ENCODE data around the gene GATAD1.
"Not testable (repeated sequence)": the region's sequence is repeated elsewhere in the genome, so short reads cannot be mapped to it uniquely, and the experiment has no call there.

The GATAD1 gene

DNA sequence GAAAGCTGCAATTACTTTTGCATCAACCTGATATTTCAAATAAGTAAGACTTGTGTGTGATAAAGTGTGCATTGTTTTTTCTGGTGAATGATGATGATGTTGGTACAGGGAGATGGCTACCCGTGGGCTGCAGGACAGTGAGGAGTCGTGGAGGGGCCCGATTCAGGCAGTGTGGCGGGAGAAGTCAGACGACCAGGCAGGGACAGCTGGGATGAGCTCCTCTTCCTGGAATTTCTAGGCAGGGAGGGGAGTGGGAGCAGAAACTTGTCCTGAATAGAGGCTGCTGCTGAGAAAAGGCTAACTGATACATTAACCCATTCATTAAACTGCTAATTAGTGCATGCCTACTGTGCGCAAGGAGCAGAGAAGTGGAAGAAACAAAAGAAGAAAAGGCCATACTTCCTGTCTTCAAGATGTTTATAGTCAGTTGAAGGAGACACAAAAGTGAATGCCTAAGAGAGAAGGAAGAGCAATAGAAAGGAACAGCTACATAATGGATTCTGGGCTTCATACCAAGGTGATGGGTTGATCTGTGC is 9.3 kb upstream of the GATAD1 start:
- DNase-seq: no peak

DNA sequence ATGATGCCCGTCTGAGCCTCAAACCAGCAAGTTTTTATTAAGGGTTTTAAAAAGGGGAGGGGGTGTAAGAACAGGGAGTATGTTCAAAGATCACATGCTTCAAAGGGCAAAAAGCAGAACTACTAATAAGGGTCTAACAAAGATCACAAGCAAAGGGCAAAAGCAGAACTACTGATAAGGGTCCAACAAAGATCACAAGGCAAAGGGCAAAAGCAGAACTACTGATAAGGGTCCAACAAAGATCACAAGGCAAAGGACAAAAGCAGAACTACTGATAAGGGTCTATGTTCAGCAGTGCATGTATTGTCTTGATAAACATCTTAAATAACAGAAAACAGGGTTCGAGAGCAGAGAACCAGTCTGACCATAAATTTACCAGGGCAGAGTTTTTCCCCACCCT is 4.6 kb upstream of the GATAD1 start:
- not testable (repeated sequence) for DNase-seq

DNA sequence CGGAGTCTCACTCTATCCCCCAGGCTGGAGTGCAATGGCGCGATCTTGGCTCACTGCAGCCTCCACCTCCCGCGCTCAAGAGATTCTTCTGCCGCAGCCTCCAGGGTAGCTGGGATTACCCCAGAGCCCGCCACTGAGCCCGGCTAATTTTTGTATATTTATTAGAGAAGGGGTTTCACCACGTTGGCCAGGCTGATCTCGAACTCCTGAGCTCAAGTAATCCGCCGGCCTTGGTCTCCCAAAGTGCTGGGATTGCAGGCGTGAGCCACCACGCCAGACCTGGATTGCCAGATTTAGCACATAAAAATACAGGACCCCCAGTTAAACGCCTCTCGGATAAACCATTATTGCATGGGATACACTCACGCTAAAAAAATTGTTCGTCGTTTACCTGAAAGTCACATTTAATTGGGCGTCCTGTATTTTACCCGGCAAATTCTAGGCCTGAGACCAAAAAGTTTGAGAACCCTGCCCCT is 375 bp upstream of the GATAD1 start:
- DNase-seq: no peak

DNA sequence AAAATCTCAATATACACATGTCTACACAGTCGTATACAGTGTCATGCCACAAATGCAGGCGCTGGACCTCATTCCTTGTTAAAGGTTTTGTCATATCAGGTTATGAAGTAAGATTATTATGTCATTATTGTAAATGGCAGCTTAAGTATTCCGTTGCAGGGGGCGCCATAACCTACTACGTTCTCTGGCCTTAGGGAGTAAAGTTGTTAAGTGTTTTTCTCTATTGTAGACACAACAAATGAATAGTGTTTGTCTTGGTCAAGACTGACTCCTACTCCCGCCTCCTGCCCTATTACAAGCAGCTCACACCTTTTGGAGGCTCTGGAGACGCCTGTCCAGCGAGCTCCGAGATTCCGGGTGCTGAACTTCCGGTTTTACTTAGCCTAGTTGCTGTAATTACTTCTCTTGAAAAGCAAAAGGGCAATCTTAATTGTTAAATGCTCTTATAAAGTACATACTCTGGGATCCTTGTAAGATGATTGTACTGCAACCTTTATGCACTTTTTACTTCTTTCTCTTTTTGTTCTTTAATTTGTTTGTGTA is 994 bp downstream of the GATAD1 start:
- DNase-seq: no peak

DNA sequence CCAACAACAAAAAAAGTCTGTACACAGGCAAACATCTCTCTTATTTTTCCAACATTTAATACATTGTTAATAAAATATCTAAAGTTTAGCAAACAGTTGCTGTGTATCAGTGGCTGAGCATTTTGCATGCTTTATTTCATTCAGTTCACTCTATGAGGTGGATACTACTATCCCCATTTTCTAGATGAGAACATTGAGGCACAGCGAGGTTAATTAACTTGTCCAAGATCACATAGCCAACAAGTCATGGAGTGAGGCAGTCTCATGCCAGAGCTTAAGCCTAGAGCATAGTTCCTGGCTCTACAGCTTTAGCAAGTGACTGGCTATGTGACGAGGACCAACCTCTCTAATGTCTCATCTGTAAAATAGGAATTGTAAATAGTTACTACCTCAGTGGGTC is 4.4 kb downstream of the GATAD1 start:
- no peak for DNase-seq

DNA sequence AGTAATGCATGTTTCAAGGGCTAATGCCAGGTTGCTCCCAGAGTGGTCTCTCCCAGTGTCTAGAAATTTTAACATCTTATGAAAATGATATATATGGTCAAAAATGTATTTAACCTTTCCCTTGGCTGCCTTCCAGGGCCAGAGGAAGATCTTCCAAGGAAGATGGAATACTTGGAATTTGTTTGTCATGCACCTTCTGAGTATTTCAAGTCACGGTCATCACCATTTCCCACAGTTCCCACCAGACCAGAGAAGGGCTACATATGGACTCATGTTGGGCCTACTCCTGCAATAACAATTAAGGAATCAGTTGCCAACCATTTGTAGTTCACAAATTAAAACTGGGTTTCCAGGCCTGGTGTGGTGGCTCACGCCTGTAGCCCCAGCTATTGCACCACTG is 9.0 kb downstream of the GATAD1 start:
- DNase-seq: no peak

DNA sequence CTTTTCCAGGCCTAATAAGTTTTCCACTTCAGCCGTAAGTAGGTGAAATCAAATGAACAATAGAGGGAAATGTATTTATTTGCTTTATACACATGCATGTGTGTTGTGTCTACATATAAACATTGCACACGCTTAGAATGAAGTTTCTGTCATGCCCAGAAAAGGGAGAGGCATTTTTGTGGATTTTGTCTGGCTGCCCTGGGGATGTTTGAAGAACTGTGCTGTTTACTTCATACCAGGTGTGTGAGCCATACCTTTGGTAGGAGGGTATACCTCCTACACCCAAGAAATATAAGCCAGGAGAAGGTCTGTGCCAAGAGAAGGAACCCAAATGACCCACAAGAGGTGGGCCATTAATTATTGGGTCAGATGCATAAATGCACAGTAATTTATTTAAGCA is 12.8 kb downstream of the GATAD1 start:
- DNase-seq: no peak

DNA sequence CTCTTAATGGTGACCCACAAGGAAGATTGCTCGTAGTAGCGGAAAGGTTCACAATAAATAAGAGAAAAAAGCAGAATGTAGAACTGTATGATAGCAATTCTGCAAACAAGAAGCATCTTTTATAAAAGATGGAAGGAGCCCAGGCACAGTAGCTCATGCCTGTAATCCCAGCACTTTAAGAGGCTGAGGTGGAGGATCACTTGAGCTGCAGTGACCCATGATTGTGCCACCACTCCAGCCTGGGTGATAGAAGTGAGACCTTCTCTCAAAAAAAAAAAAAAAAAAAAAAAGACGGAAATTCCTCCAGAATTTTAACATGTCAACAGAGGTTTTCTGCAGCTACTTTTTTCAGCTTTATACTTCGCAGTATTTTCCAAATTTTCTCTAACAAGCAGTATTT is 13.2 kb downstream of the GATAD1 start:
- peak in 1 of 2 experiments; percentile 2 for DNase-seq

DNA sequence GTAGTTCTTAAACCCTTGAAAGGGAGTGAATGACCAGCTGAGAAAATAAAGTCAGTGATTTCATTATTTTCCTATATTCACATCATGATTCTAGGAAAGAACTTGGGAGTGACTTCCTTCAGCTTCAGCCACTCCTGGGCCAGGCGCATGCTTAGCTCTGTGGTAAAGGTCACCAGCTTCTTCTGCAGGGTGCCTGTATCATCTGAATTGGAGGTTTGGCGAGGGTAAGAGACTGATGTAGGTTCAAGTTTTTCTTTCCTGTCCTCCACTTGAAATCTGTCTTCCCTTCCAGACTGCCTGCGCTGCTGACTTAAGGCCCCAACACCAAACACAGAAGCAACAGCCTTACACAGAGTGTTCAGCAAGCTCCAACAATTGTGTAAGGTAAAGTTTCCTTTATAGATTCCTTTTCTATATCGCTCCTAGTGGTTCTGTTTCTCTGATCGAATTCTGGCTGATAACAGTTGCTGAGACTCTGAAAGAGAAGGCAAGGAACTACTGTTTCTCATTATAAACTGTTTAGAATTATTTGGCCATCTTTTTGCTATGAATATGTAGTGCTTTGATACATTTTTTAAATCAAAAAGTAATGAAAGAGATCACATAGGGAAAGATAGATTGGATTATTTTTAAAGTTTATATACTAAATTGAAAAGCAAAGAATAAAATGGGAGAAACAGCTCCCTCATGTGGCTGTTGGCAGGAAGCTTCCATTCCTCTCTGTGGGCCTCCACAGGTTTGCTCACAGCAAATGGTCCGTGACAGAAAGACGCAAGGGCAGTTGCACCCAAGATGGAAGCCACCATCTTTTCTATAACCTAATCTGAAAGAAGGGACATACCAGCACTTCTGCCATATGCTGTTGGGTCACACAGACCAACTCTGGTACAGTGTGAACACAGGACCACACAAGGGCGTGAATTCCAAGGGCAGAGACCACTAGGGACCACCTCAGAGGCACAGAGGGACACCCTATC is 14.0 kb downstream of the GATAD1 start:
- DNase-seq: peak in 1 of 2 experiments; percentile 37

DNA sequence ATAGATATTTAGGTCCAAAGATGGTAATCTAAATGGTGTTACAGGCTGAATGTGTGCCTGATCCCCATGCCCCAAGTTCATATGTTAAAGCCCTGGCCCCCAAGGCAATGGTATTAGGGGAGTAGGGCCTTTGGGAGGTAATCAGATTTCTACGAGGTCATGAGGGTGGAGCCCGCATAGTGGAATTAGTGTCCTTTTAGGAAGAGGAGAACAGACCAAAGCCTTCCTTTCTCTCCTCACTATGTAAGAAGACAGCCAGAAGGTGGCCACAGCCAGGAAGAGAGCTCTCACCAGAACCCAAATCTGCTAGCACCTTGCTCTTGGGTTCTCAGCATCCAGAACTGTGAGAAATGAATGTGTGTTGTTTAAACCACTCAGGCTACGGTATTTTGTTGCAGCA is 15.3 kb downstream of the GATAD1 start:
- DNase-seq: no peak

DNA sequence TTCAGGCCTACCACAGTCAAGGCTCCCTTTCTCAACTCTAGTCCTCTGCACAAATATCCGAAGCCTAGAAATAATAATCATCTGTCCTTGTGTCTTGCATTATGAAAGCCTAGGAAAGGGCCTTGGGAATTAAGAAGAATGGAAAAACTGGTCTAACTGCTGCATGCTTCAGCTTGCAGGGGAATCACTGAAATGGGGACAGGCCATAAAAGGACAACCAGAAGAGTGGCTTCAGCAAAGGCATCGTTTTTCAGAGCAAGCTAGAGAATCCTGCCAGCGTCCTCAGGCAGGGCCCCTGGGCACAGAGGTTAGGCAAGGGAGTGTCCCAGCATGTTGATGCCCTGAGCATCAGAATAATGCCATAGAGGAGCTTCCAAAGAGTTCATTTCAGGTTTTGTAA is 17.2 kb downstream of the GATAD1 start:
- no peak for DNase-seq

DNA sequence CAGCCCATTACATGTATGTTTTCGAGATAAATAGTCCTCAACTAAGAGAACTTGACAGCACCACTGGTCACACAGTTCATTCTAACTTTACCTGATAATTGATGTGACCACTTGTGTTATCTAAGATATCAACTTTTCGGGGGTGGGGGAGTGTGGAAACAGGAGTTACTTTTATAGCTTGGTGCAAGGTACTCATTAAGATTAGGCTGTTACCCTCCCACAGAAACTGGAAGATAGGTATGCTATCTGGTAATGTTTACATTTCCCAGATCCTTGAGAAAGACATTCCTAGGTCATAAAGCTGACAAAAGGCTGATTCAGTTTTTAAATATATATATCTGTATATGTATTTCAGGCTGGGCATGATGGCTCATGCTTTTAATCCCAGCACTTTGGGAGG is 19.4 kb downstream of the GATAD1 start:
- no peak for DNase-seq

DNA sequence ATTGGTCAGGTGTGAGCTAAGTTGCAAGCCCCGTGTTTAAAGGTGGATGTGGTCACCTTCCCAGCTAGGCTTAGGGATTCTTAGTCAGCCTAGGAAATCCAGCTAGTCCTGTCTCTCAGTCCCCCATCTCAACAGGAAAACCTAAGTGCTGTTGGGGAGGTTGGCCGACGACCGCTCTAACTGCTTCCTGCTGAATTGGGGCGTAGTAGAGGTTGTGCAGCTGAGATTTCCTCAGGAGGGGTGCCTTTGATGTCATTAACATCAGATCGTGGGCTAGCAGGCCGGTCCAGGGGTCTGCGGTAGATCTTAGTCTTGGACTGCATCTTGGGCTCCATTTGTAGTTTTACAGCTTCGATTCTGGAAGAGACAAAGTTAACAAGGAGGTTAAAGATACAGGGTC is 21.3 kb downstream of the GATAD1 start:
- DNase-seq: not testable (repeated sequence)

DNA sequence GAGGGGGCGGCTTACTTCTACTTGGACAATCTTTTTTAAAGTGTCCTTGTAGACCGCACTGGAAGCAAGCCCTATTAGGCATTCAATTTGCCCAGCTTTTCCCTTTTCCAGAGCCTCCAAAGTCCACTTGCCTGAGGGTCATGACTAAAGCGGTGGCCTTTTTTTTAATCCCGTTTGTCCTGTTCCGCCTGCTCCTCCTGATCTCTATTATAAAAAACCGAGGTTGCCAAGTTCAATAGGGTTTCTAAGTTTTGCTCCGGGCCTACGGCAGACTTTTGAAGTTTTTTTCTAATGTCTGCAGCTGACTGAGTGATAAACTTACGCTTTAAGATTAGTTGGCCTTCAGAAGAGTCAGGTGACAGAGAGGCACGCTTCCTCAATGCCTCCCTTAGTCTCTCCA is 26.7 kb downstream of the GATAD1 start:
- not testable (repeated sequence) for DNase-seq

DNA sequence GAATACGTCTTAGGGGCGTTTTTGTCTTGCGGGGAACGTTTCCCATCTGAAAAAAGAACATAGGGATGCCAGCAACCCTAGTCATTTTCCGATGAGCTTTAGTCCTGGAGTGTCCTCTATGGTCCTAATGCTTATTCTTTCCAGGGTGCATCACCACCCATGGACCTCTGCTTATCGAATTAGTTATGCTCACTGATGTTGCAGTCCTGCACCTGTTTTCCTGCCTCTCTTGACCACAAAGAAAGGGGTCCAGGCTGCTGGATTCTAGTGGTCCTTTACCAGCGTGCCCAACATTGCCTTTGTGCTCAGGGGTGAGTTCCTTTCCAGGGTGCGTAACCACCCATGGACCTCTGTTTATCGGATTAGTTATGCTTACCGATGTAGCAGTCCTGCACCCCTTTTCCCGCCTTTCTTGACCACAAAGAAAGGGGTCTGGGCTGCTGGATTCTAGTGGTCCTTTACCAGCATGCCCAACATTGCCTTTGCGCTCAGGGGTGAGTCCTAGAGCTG is 28.0 kb downstream of the GATAD1 start:
- DNase-seq: not testable (repeated sequence)

DNA sequence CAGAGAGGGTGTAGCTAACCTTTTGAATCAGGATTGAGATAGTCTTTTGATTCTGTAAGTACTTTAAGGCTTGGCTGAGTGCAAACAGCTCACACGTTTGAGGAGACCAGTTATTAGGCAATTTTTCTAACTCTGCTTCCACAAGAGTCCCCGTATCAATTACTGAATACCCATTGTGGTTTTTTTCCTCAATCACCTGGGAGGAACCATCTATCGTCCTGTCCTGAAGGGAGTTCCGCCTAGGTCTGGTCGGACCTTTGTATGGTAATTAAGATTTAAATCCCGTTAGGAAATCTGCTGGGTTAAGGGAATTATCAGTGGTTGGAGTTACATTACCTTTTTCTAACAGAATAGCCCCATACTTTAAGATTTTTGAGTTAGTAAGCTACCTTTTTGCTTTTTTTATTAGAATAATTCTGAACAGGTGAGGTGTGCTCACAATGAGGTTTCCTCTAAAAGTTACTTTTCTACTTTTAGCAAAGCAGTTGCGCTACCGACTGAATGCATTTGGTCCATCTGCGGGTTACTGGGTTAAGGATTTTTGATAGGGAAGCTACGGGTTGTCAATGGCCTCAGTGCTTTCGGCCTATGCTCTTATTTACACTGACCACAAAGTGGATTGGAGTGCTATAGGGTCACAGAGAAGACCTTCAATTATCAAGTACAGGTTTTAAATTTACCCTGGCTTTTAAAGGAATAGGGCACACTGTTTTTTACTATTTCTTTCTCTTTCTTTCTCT is 28.7 kb downstream of the GATAD1 start:
- not testable (repeated sequence) for DNase-seq

DNA sequence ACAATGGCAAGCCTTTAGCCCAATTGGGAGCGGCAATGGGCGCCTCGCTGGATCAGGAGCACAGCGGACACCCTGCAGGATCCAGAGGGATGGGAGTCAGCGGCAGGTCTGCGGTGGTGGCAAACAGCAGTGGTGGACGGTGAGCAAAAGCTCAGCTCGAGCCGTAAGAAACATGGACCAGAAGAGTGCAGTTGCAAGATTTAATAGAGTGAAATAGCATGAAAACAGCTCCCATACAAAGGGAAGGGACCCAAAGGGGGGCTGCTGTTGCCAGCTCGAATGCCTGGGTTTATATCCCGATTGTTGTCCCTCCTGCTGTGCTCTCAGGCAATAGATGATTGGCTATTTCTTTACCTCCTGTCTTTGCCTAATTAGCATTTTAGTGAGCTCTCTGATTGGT is 30.4 kb downstream of the GATAD1 start, which contains the start of gene ERVW-1:
Gene ERVW-1 (minus strand): TSS at position 266 of the 400 bp plus-strand sequence. CDS start 7,565 bp downstream, outside the sequence.
- not testable (repeated sequence) for DNase-seq

DNA sequence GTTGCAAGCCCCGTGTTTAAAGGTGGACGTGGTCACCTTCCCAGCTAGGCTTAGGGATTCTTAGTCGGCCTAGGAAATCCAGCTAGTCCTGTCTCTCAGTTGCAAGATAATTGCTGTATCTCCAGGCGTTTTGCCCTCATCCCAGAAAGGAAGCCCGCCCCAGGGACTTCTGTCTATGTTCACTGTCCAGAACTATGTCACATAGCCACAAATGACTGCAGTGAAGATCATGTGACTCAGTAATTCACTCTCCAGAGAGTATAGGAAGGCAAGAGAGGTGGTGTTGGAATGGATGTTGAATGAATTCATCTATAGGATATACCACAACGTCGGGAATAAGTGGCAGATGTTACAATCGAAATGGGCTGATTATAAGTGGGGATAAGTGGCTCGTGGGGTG is 30.8 kb downstream of the GATAD1 start:
- DNase-seq: no peak

DNA sequence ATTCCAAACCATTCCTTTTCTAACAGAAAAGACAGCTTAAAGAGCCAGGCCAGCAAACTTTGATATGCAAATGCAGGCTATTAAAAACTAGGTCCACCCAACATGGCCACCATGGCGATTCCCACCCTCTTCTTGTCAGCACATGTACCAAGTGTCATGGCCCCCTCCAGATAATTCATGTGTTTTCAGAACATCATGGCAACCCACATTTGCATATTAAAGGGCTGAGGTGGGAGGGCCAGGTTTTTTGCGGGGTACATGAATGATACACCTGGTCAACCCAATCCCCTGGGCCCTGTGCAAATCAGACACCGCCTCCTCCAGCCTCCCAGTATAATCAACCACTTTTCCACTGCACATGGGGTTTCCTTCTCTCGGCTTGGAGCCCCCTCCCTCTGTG is 31.4 kb downstream of the GATAD1 start:
- DNase-seq: no peak

DNA sequence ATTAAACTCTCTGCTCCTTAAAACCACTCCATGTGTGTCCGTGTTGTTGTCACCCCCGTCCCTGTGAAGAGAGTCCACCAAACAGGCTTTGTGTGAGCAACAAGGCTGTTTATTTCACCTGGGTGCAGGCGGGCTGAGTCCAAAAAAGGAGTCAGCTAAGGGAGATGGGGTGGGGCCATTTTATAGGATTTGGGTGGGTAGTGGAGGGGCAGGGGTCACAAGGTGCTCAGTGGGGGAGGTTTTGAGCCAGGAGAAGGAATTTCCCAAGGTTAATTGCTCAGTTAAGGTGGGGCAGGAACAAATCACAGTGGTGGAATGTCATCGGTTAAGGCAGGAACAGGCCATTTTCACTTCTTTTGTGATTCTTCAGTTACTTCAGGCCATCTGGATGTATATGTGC is 31.9 kb downstream of the GATAD1 start:
- DNase-seq: not testable (repeated sequence)

DNA sequence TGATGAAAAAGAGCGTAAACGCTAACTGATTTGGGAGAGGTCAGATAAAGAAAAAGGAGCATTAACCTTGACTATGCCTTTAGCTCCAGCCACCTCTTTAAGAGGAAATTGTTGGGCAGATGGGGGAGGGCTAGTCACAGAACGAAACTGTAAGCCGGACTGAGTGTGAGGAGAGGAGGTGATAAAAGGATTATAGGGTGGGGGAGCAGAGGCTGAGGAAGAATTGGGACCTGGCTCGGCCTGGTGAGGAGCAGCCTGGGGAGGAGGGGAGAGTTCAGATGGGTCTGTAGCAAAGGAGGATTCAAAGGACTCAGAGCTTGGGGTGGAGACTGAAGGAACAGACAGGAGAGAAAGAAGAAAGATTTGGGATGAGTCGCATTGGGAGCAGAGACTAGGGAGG is 36.3 kb downstream of the GATAD1 start:
- not testable (repeated sequence) for DNase-seq

DNA sequence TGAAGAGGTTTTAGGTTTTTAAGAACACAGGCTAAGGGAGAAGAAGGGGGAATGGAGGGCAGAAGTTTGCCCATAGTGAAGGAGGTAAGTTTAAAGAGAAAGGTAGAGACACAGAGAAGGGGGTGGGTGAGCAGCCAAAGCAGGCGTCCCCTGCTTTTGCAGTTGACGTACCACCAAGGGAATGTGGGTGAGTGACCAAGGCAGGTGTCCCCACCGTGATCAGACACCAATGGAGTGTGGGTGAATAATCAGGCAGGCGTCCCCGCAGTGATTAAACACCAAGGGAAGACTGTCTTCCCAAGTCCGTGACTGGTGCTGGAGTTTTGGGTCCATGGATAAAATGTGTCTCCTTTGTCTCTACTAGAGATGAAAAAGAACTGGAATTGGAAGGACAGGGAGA is 36.9 kb downstream of the GATAD1 start:
- not testable (repeated sequence) for DNase-seq

Data from NCI-H187 (cell line).